Measurements from ENCODE around the gene ARL17A.
"Not testable (repeated sequence)": the region's sequence is repeated elsewhere in the genome, so short reads cannot be mapped to it uniquely, and the experiment has no call there.

ARL17A gene

GRCh38 chr17:46548607-46549006 lies 30.9 kb downstream of the ARL17A start:
- not testable (repeated sequence) for DNase-seq (ENCODE audit: low read depth)

DNA sequence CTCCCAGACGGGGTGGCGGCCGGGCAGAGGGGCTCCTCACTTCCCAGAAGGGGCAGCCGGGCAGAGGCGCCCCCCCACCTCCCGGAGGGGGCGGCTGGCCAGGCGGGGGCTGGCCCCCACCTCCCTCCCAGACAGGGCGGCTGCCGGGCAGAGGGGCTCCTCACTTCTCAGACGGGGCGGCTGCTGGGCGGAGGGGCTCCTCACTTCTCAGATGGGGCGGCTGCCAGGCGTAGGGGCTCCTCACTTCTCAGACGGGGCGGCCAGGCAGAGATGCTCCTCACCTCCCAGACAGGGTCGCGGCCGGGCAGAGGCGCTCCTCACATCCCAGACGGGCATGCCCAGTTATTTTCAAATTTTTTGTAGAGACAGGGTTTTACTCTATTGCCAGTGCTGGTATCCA lies 44.8 kb downstream of the ARL17A start:
- DNase-seq (ENCODE audit: low read depth) = not testable (repeated sequence)

DNA sequence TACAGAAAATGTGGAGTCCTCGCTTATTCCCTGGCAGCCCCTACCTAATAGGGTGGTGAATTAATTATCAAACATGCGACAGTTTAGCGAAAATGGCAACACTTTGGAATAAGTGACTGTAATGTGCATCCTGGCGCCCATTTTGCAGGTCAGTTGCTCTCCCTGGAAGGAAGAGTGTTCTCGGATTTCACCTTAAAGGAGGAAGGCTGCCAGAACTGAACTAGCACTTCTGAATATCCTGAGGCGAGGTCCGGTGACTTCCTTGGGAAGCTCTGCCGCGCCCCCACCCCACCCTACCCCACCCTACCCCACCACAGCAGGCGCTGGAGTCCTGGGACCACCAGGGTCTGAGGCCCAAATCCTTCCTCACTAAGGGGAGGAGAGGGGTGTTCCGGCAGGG lies 67.3 kb downstream of the ARL17A start, which contains the start of gene LRRC37A2:
Gene LRRC37A2 (plus strand): TSS at position 301 of the 400 bp plus-strand sequence. CDS start 245 bp downstream, outside the sequence.
- DNase-seq (ENCODE audit: low read depth) = not testable (repeated sequence)

DNA sequence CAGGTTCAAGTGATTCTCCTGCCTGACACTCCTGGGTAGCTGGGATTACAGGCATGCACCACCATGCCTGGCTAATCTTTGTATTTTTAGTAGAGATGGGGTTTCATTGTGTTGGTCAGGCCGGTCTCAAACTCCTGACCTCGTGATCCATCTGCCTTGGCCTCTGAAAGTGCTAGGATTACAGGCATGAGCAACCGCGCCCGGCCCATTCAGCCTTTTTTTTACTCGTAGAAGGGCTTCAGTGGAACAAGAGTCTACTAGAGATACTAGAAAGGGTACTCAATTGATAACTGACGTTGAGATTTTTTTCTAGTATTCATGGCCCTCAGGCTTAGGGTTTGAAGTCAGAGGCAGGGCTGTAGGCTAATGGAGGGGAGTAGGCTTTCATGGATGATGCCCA lies 73.6 kb downstream of the ARL17A start:
- DNase-seq (ENCODE audit: low read depth) = not testable (repeated sequence)

GRCh38 chr17:46499437-46500139 lies 79.9 kb downstream of the ARL17A start:
- not testable (repeated sequence) for DNase-seq (ENCODE audit: low read depth)

- DNase-seq (ENCODE audit: low read depth) = not testable (repeated sequence)
Observed at GRCh38 chr17:46492021-46492420, 87.5 kb downstream of the ARL17A start.

DNA sequence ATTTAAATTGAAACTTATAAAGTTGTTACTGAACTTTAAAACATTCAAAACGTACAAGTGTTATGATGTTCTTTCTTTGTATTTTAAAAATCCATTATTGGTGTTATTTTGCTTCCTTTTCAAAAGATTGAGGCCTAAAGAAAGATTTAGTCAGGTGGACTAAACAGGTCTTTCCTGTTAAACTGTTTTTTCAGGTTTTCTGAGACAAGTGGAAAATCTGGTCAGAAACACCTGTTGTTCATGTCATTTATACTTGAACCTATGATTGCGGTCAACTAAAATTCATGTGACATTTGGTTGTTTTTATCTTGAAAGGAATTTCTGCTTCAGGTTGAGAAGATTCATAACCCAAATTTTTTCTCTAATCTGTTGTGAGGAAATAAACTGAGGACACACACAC lies 98.2 kb downstream of the ARL17A start:
- not testable (repeated sequence) for DNase-seq (ENCODE audit: low read depth)

DNA sequence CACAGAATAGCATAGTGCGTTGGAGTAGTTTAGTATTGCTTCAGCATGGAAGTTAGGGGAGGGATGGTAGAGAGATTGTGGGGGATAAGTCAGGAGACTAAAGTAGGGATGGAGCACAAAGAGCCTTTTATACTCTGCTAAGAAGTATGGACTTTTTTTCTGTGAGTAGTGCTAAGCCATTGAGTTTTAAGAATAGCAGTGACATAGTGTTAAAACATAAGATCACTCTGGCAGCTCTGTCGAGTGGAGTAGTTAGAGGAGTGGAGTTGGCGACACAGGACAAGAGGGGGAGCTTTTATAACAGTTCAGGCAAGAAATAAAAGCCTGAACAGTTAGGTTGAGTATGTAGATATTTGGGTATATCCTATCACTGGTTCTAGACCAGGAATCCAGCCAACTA lies 100.7 kb downstream of the ARL17A start:
- DNase-seq (ENCODE audit: low read depth) = not testable (repeated sequence)

DNA sequence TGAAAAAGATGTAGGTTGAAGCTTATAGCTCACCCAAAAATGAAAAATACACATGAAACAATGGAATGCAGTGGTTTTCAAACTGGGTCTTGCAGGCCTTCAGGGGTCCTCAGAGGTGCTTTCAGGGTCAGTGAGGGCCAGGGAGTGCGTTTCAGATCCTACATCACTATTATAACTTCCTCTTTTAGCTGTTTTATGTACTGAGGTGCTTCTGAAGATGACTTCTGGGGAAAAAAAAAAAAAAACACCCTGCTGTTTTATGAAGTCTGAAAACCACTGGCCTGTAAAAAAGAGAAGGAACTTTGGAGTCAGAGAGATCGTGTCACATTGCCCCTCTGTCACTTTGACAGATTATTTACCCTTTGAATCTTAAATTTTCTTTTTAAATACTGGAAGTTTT lies 103.9 kb downstream of the ARL17A start:
- not testable (repeated sequence) for DNase-seq (ENCODE audit: low read depth)

- not testable (repeated sequence) for DNase-seq (ENCODE audit: low read depth)
Observed at GRCh38 chr17:46474489-46474888, 105.0 kb downstream of the ARL17A start.

GRCh38 chr17:46467618-46468017 lies 111.9 kb downstream of the ARL17A start:
- not testable (repeated sequence) for DNase-seq (ENCODE audit: low read depth)

Data from iris pigment epithelial cell (primary cell).